SK-N-MC (cell line): ENCODE measurements around the gene GPR39.

Experiments used
- EZH2 ChIP-seq: fragments of 200-600 bp; sonication (generic); IDR thresholded peaks from one replicate; pipeline ENCODE4 v1.6.1; 2017; ENCODE audit warnings: antibody characterized with exemption
- POLR2AphosphoS5 ChIP-seq: IDR thresholded peaks from 2 replicates; pipeline ENCODE4 v1.6.1; 2012; ENCODE audit warnings: mild to moderate bottlenecking, low read depth, low read length, borderline replicate concordance

GRCh38 chr2:132567682-132568081, 151.1 kb downstream of the GPR39 start:
- TF ChIP-seq EZH2, result no peak
- no peak for TF ChIP-seq POLR2AphosphoS5
